ENCODE data around the gene GAGE12G.
"Not testable (repeated sequence)": the region's sequence is repeated elsewhere in the genome, so short reads cannot be mapped to it uniquely, and the experiment has no call there.

Gene GAGE12G, protein sequence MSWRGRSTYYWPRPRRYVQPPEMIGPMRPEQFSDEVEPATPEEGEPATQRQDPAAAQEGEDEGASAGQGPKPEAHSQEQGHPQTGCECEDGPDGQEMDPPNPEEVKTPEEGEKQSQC

GRCh38 chrX:49570100-49570499 is at the start of gene GAGE12G:
TSS of gene GAGE12G (plus strand) at chrX:49570400. CDS start at chrX:49571555, 1,155 bp downstream.
- not testable (repeated sequence) for DNase-seq

DNA sequence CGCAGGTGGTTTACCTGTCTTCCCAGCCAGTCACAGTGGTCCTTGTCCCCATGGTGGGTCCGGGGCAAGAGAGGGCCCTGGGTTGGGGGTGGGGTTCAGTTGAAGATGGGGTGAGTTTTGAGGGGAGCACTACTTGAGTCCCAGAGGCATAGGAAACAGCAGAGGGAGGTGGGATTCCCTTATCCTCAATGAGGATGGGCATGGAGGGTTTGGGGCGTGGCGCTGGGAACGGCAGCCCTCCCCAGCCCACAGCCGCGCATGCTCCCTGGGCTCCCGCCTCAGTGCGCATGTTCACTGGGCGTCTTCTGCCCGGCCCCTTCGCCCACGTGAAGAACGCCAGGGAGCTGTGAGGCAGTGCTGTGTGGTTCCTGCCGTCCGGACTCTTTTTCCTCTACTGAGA is 38.3 kb upstream of the GAGE12G start, which contains the start of gene GAGE12C:
Gene GAGE12C, plus strand, starts transcription at position 301 of the 400 bp plus-strand sequence. CDS start 1,155 bp downstream, outside the sequence.
- not testable (repeated sequence) for DNase-seq

DNA sequence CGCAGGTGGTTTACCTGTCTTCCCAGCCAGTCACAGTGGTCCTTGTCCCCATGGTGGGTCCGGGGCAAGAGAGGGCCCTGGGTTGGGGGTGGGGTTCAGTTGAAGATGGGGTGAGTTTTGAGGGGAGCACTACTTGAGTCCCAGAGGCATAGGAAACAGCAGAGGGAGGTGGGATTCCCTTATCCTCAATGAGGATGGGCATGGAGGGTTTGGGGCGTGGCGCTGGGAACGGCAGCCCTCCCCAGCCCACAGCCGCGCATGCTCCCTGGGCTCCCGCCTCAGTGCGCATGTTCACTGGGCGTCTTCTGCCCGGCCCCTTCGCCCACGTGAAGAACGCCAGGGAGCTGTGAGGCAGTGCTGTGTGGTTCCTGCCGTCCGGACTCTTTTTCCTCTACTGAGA is 28.8 kb upstream of the GAGE12G start, which contains the start of gene GAGE12D:
Gene GAGE12D, plus strand, starts transcription at position 301 of the 400 bp plus-strand sequence. CDS start 1,155 bp downstream, outside the sequence.
- DNase-seq = not testable (repeated sequence)

GRCh38 chrX:49550989-49551388 is 19.2 kb upstream of the GAGE12G start, which contains the start of gene GAGE12E:
TSS of gene GAGE12E (plus strand) at chrX:49551289. CDS start at chrX:49552444, 1,155 bp downstream.
- DNase-seq = not testable (repeated sequence)

DNA sequence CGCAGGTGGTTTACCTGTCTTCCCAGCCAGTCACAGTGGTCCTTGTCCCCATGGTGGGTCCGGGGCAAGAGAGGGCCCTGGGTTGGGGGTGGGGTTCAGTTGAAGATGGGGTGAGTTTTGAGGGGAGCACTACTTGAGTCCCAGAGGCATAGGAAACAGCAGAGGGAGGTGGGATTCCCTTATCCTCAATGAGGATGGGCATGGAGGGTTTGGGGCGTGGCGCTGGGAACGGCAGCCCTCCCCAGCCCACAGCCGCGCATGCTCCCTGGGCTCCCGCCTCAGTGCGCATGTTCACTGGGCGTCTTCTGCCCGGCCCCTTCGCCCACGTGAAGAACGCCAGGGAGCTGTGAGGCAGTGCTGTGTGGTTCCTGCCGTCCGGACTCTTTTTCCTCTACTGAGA is 9.7 kb upstream of the GAGE12G start, which contains the start of gene GAGE12F:
Gene GAGE12F, plus strand, starts transcription at position 301 of the 400 bp plus-strand sequence. CDS start 1,155 bp downstream, outside the sequence.
- DNase-seq = not testable (repeated sequence)

DNA sequence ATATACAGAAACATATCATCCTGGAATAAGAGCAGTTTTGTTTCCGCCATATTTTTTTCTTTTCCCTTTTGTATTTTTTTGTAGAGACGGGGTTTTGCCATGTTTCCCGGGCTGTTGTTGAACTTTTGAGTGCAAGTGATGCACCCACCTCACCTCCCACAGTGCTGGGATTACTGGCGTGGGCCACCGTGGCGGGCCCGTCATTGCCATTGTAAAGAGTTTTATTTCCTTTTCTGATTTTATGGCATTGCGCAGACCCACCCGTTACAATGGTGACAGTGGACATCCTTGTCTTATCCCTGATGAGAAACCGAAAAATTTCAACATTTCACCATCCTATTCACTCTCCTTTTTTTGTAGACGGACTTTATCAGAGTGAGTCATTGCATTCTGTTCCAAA is 1.5 kb upstream of the GAGE12G start:
- not testable (repeated sequence) for DNase-seq

DNA sequence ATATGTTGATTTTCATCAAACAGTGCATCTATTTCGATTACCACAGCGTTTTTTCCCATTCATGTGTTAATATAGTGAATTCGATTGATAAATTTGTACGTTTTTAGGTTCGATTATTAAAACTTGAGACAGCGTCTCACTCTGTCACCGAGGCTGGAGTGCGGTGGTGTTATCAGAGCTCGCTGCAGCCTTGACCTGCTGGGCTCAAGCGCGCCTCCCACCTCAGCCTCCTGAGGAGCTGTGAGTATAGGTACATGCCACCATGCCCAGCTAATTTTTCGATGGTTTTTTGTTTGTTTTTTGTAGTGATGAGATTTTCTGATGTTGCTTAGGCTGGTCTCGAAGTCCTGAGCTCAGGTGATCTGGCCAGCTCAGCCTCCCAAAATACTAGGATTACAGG is 1.0 kb upstream of the GAGE12G start:
- DNase-seq = not testable (repeated sequence)

- not testable (repeated sequence) for DNase-seq
Measured at GRCh38 chrX:49579649-49580048, 9.4 kb downstream of the GAGE12G start, which contains the start of gene GAGE12H. TSS of gene GAGE12H (plus strand) at chrX:49579949. CDS start at chrX:49581104, 1,155 bp downstream.

- DNase-seq = not testable (repeated sequence)
Measured at GRCh38 chrX:49589196-49589595, 19.0 kb downstream of the GAGE12G start, which contains the start of gene GAGE2A. TSS of gene GAGE2A (plus strand) at chrX:49589496. CDS start at chrX:49590651, 1,155 bp downstream.

DNA sequence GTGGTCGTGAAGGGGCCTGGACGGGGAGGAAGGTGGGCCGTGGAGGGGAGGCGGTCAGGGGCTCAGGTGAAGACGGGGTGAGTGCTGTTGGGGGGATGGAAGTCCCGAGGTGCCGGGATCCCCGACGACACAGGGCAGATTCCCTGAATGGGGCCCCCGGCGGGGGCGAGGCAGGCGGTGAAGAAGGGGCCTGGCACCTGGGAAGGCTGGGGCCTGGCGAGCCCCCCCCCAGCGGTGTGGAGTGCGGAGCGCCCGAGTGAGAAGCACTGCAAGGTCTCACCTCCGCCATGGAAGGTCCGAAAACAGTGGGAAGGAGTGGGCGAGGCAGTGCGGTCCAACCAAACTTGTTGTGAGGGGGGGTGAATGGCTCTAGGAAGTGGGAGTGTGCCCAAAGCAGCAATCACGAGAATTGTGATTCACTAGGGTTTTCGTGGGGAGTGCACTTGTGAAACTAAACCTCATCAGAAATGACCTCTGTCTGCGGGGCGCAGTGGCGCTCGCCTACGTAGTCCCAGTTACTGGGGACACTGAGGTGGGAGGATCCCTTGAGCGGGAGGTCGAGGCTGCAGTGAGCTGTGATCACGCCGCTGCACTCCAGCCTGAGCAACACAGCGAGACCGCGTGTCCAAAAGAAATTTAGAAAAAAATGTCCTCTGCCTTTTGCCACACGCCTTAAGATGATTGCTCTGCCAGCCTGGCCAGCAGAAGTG is 19.7 kb downstream of the GAGE12G start:
- DNase-seq = not testable (repeated sequence)

DNA sequence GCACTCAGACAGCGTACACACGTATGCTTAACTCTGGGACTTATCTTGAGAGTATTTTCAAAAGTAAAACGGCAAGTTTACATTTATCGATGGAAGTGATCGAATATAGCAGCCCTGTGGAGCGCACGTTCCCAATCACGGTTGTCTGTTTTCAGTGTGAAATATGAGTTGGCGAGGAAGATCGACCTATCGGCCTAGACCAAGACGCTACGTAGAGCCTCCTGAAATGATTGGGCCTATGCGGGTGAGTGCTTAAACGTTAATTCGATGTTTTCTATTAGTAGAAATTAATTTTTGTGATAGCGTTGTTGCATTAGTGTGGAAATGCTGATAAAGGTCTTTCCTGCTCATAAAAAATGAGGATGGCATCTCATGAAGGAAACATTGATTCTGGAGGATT is 20.3 kb downstream of the GAGE12G start:
- not testable (repeated sequence) for DNase-seq

- DNase-seq = not testable (repeated sequence)
Measured at GRCh38 chrX:49598720-49599119, 28.5 kb downstream of the GAGE12G start, which contains the start of gene GAGE1. TSS of gene GAGE1 (plus strand) at chrX:49599020. CDS start at chrX:49600175, 1,155 bp downstream.

DNA sequence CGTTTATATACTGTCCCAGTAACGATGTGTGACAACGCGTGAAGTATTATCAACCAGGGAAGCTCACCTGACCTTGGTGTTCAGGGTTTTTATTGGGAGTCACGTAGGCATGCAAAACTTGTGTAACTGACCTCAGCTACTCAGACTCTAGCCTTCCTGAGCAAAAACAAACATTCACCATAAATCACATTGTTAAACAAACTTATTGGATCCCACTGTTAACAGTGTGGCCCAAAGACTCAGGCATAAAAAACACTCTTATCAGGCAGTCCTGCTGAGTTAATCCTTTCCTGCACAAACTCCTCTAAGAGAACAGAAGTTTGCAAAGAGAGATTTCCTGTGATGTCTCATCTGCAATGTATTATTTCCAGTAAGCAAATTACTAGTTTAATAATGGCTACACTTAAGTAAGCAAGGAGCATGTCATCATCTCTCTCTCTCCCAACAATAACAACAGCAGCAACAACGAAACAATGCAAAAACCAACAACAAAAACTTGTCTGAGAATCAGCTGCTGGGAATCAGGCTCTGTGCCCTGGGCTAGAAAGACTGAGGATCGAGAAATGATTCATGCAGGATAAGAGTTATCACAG is 40.6 kb downstream of the GAGE12G start:
- no peak for DNase-seq

DNA sequence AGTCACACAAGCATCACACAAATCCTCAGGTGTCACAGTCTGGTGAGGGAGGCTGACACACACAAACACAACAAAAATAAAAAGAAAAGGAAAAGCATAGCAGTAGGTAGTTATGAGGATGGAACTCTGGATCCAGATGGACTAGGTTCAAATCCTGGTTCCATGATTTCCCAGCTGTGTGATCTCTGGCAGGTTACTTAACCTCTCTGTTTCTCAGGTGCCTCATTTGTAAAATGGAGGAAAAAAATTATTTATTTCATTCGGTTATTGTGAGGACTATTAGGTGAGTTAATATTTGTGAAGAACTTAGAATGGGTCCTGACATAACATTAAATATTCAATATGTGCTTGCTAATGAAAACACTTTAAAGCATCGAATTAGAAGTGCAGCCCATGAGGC is 48.4 kb downstream of the GAGE12G start:
- DNase-seq = no peak

Measured in NCI-H2171 (cell line).